Cardiac muscle cell (in vitro differentiated cells and primary cell): ENCODE measurements around the gene RNASEH2A. TPM values are rescaled to one million over a fixed set of nuclear protein-coding genes. Genes with fewer than 3 reads are reported as not detected.
A peak's percentile ranks its signal among the peaks of the same experiment; 100 is the strongest.

Experiments
- DNase-seq, 2 donors: peaks; one replicate each; pipeline versions ENCODE4 v3.0.0 to v3.0.0-alpha.2; 2010 to 2017; ENCODE audit warnings: low read depth in 1 of 2, low spot score in 1 of 2
- H3K27ac ChIP-seq: fragments of 200-600 bp; sonication (generic); 2 replicates; pipeline ENCODE4 v1.5.1; 2016
- H3K27me3 ChIP-seq: fragments of 200-600 bp; sonication (generic); 2 replicates; pipeline ENCODE4 v1.6.0; 2016; ENCODE audit warnings: control low read depth
- H3K36me3 ChIP-seq: fragments of 200-600 bp; sonication (generic); 2 replicates; pipeline ENCODE4 v1.5.1; 2016; ENCODE audit warnings: control low read depth
- H3K4me1 ChIP-seq: fragments of 200-600 bp; sonication (generic); 2 replicates; pipeline ENCODE4 v1.8.1; 2017; ENCODE audit warnings: low read depth, mild to moderate bottlenecking, mixed run types
- H3K4me3 ChIP-seq: fragments of 200-600 bp; sonication (generic); 2 replicates; pipeline ENCODE4 v1.5.1; 2016; ENCODE audit warnings: mild to moderate bottlenecking
- H3K9me3 ChIP-seq: fragments of 200-600 bp; sonication (generic); 2 replicates; pipeline ENCODE4 v1.5.1; 2017; ENCODE audit warnings: low read depth, mild to moderate bottlenecking, control low read depth
- CTCF ChIP-seq: IDR thresholded peaks from 2 replicates; pipeline ENCODE4 v1.5.1; 2012; ENCODE audit warnings: low read depth, mild to moderate bottlenecking, low read length
- polyA plus RNA-seq: library from polyadenylated mRNA; unstranded; fragments of >200 nt; fragmentation: Nextera tagmentation; extraction: Ambion mirVana; gene quantifications from 2 replicates; pipeline ENCODE4 v1.2.1, GENCODE V29; 2016
- total RNA-seq: library from RNA; depleted of rRNA; stranded (reverse); fragments of >200 nt; gene quantifications from 2 replicates; pipeline ENCODE4 v1.2.3, GENCODE V29; 2016

RNASEH2A gene
- total and polyA plus RNA-seq, 2 experiments from 2014 or later = 29.0 to 40.4 TPM

- no peak for TF ChIP-seq CTCF
- Histone ChIP-seq H3K36me3 (no peaks in the 10 kb centered on the region), H3K4me3 (no peak overlapping the region), H3K4me1 (no peaks in the 10 kb centered on the region), H3K27me3 (peaks cover 10% of the 10 kb centered on the region), H3K9me3 (no peaks in the 10 kb centered on the region), H3K27ac (no peak overlapping the region)
- DNase-seq = peak; percentile 49 to 73
Measured at GRCh38 chr19:12828494-12828893, 22.1 kb downstream of the RNASEH2A start.

GRCh38 chr19:12833418-12833737 is 27.0 kb downstream of the RNASEH2A start:
- peak overlapping the region; percentile 53 for H3K4me3 ChIP-seq

GRCh38 chr19:12833738-12834565 is 27.6 kb downstream of the RNASEH2A start:
- no peak overlapping the region for H3K27ac ChIP-seq
- no peaks in the 10 kb centered on the region for H3K9me3 ChIP-seq
- H3K4me3 ChIP-seq = peak overlapping the region; percentile 53
- H3K27me3 ChIP-seq = peaks cover 45% of the 10 kb centered on the region
- peak; percentile 18 to 73 for DNase-seq
- no peaks in the 10 kb centered on the region for H3K36me3 ChIP-seq
- no peaks in the 10 kb centered on the region for H3K4me1 ChIP-seq
- TF ChIP-seq CTCF = no peak

More at GRCh38 chr19:12833418-12833737, 27.0 kb downstream of the RNASEH2A start:
- Histone ChIP-seq H3K27ac (no peak overlapping the region), H3K9me3 (no peaks in the 10 kb centered on the region), H3K4me1 (no peaks in the 10 kb centered on the region), H3K27me3 (peaks cover 39% of the 10 kb centered on the region), H3K36me3 (no peaks in the 10 kb centered on the region)
- DNase-seq = no peak
- no peak for TF ChIP-seq CTCF

GRCh38 chr19:12834566-12834943 is 28.2 kb downstream of the RNASEH2A start, which contains the start of gene RTBDN:
TSS of gene RTBDN (minus strand) at chr19:12834579. CDS start at chr19:12829979, 4,600 bp downstream.
- Histone ChIP-seq H3K36me3 (no peaks in the 10 kb centered on the region), H3K27ac (no peak within 1 kb of the TSS)

GRCh38 chr19:12834976-12835757 is 28.8 kb downstream of the RNASEH2A start:
- H3K4me1 ChIP-seq = no peaks in the 10 kb centered on the region
- H3K9me3 ChIP-seq = no peaks in the 10 kb centered on the region
- H3K27me3 ChIP-seq = peaks cover 50% of the 10 kb centered on the region

More at GRCh38 chr19:12834566-12834943, 28.2 kb downstream of the RNASEH2A start, which contains the start of gene RTBDN:
- peaks cover 50% of the 10 kb centered on the region for H3K27me3 ChIP-seq
- no peaks in the 10 kb centered on the region for H3K4me1 ChIP-seq
- no peaks in the 10 kb centered on the region for H3K9me3 ChIP-seq
- H3K4me3 ChIP-seq = peak within 1 kb of the TSS; percentile 53
- TF ChIP-seq CTCF = no peak
- DNase-seq = no peak

More at GRCh38 chr19:12834976-12835757, 28.8 kb downstream of the RNASEH2A start:
- Histone ChIP-seq H3K27ac (no peak overlapping the region), H3K36me3 (no peaks in the 10 kb centered on the region), H3K4me3 (no peak overlapping the region)
- TF ChIP-seq CTCF = no peak
- peak; percentile 21 to 40 for DNase-seq
